Fibroblast of upper back skin (primary cell): ENCODE data around the gene PHLPP1.
A peak's percentile ranks its signal among the peaks of the same experiment; 100 is the strongest.
"Not testable (repeated sequence)": the region's sequence is repeated elsewhere in the genome, so short reads cannot be mapped to it uniquely, and the experiment has no call there.

Experiments used
- DNase-seq: peaks from one replicate; pipeline ENCODE4 v3.0.0-alpha.2; 2013

PHLPP1 gene

GRCh38 chr18:62776024-62776570 lies 60.8 kb downstream of the PHLPP1 start:
- DNase-seq = no peak

GRCh38 chr18:62777814-62778213 lies 62.5 kb downstream of the PHLPP1 start:
- DNase-seq = peak; percentile 16

- no peak for DNase-seq
Observed at GRCh38 chr18:62778976-62779869, 63.9 kb downstream of the PHLPP1 start.

- no peak for DNase-seq
Observed at GRCh38 chr18:62781262-62781661, 65.9 kb downstream of the PHLPP1 start.

- DNase-seq = peak; percentile 77
Observed at GRCh38 chr18:62781893-62782292, 66.6 kb downstream of the PHLPP1 start.

GRCh38 chr18:62784338-62784965 lies 69.1 kb downstream of the PHLPP1 start:
- DNase-seq = no peak

- peak; percentile 52 for DNase-seq
Observed at GRCh38 chr18:62784966-62785413, 69.6 kb downstream of the PHLPP1 start.

GRCh38 chr18:62786689-62787088 lies 71.3 kb downstream of the PHLPP1 start:
- no peak for DNase-seq

- DNase-seq = no peak
Observed at GRCh38 chr18:62788111-62788510, 72.8 kb downstream of the PHLPP1 start.

GRCh38 chr18:62788876-62789275 lies 73.5 kb downstream of the PHLPP1 start:
- peak; percentile 51 for DNase-seq

- peak; percentile 61 for DNase-seq
Observed at GRCh38 chr18:62790871-62791772, 75.8 kb downstream of the PHLPP1 start.

- DNase-seq = no peak
Observed at GRCh38 chr18:62792016-62792415, 76.7 kb downstream of the PHLPP1 start.

GRCh38 chr18:62795813-62796212 lies 80.5 kb downstream of the PHLPP1 start:
- no peak for DNase-seq

- DNase-seq = no peak
Observed at GRCh38 chr18:62796216-62796621, 80.9 kb downstream of the PHLPP1 start.

- DNase-seq = no peak
Observed at GRCh38 chr18:62797329-62797728, 82.0 kb downstream of the PHLPP1 start.

GRCh38 chr18:62799977-62800376 lies 84.6 kb downstream of the PHLPP1 start:
- no peak for DNase-seq

GRCh38 chr18:62802523-62802922 lies 87.2 kb downstream of the PHLPP1 start:
- DNase-seq = no peak

GRCh38 chr18:62807396-62807795 lies 92.1 kb downstream of the PHLPP1 start:
- no peak for DNase-seq

GRCh38 chr18:62808123-62808522 lies 92.8 kb downstream of the PHLPP1 start:
- DNase-seq = no peak

GRCh38 chr18:62809445-62809844 lies 94.1 kb downstream of the PHLPP1 start:
- not testable (repeated sequence) for DNase-seq

GRCh38 chr18:62809900-62810299 lies 94.6 kb downstream of the PHLPP1 start:
- DNase-seq = no peak

GRCh38 chr18:62810682-62811081 lies 95.3 kb downstream of the PHLPP1 start:
- DNase-seq = no peak

- no peak for DNase-seq
Observed at GRCh38 chr18:62811674-62812073, 96.3 kb downstream of the PHLPP1 start.
